Right lobe of liver (tissue), 6 donors: Measurements from ENCODE around the gene EPHA3. TPM values are rescaled to one million over a fixed set of nuclear protein-coding genes. Genes with fewer than 3 reads are reported as not detected.

Experiments used
- ATAC-seq, 4 donors: fragments of 200-7000 bp; cut with Tn5 transposase; one replicate each; pipeline ENCODE4 v1.9.1; 2020; ENCODE audit warnings: mild to moderate bottlenecking in 4 of 4, moderate library complexity in 4 of 4
- DNase-seq, 3 donors: peaks; one replicate each; pipeline ENCODE4 v3.0.0-alpha.2; 2020
- H3K27ac ChIP-seq, 3 donors: fragments of 200-600 bp; one replicate each; pipeline ENCODE4 v1.8.0; 2022
- H3K27me3 ChIP-seq, 2 donors: fragments of 200-600 bp; one replicate each; pipeline ENCODE4 v1.8.0; 2022
- H3K36me3 ChIP-seq, 4 donors: fragments of 200-600 bp; sonication (generic) in 1 of 4; one replicate each; pipeline versions ENCODE4 v1.5.1 to v1.8.0; 2017 to 2022; ENCODE audit warnings: control low read depth in 1 of 4
- H3K4me1 ChIP-seq, 4 donors: fragments of 200-600 bp; sonication (generic) in 1 of 4; one replicate each; pipeline versions ENCODE4 v1.5.1 to v1.8.0; 2017 to 2022; ENCODE audit warnings: control low read depth in 1 of 4
- H3K4me3 ChIP-seq, 3 donors: fragments of 200-600 bp; one replicate each; pipeline ENCODE4 v1.8.0; 2022
- H3K9me3 ChIP-seq, 4 donors: fragments of 200-600 bp; sonication (generic) in 1 of 4; one replicate each; pipeline versions ENCODE4 v1.5.1 to v1.8.0; 2017 to 2022; ENCODE audit warnings: control low read depth in 1 of 4
- CTCF ChIP-seq, 4 donors: fragments of 200-600 bp in 3 of 4; fragments of 450-650 bp in 1 of 4; IDR thresholded peaks; one replicate each; pipeline versions ENCODE4 v1.5.1 to v1.8.0; 2016 to 2022; ENCODE audit warnings: antibody characterized with exemption in 4 of 4, mild to moderate bottlenecking in 2 of 4
- POLR2A ChIP-seq: fragments of 450-650 bp; IDR thresholded peaks from one replicate; pipeline ENCODE4 v1.6.1; 2017; ENCODE audit warnings: antibody characterized with exemption, mild to moderate bottlenecking
- WGBS: methylation state at CpG from one replicate; pipeline ENCODE4 v1.1.6; 2018; ENCODE audit warnings: low coverage, low lambda C conversion rate; ENCODE audit not compliant: insufficient coverage; ENCODE audit errors: missing lambda C conversion rate; 5-methylcytosine and 5-hydroxymethylcytosine counted together
- intact Hi-C, 2 donors: fragments of 100-400 bp; cut with DNase I; formaldehyde crosslinking; loops; one replicate each; pipeline versions ENCODE4 v1.11.2 to v1.14.1; 2022
- total RNA-seq, 6 experiments: library from RNA; depleted of rRNA in 2 of 6; stranded (reverse); fragments of >200 nt in 2 of 6; fragmentation: NEBNext Ultra II Directional in 3 of 6; extraction: Animal tissue kit (Norgen Biotek cat#: 25700) in 3 of 6; gene quantifications; one replicate each; pipeline versions ENCODE4 v1.1.0 to v1.2.4, GENCODE V29; 2016 to 2023
- donor health status: DM: no; HTN: yes; CAD: no.
- donor health status: DM: no; HTN: no; CAD: no.
- donor health status: DM: no; HTN: no; CAD: no.
- donor health status: DM: no; HTN: yes; CAD: no.
- donor health status: DM: no; HTN: yes; CAD: no.

The EPHA3 gene
- total RNA-seq, 6 experiments from 2014 or later = 0.95 to 2.9 (median 1.5) TPM

- no peaks in the 10 kb centered on the region for H3K9me3 ChIP-seq
- no peaks in the 10 kb centered on the region for H3K4me1 ChIP-seq
- no peak overlapping the region for H3K4me3 ChIP-seq
- ATAC-seq (no peak), DNase-seq (no peak)
- intact Hi-C loops = no loop called here
- no peak for TF ChIP-seq CTCF (IDR thresholded peaks at IDR 0.05)
- no peak for TF ChIP-seq POLR2A
- no peak overlapping the region for H3K27ac ChIP-seq
- 51% methylated on average over 2 of the region's 2 CpGs for WGBS
- no peaks in the 10 kb centered on the region for H3K36me3 ChIP-seq
- H3K27me3 ChIP-seq = no peaks in the 10 kb centered on the region
Measured at GRCh38 chr3:89256882-89257281, 149.5 kb downstream of the EPHA3 start.

- Histone ChIP-seq H3K27me3 (no peaks in the 10 kb centered on the region), H3K27ac (no peak overlapping the region), H3K4me3 (no peak overlapping the region), H3K4me1 (no peaks in the 10 kb centered on the region), H3K36me3 (no peaks in the 10 kb centered on the region), H3K9me3 (no peaks in the 10 kb centered on the region)
- intact Hi-C loops = no loop called here
- 18% methylated on average over 1 of the region's 1 CpG for WGBS
- no peak for ATAC-seq
- TF ChIP-seq POLR2A (no peak), CTCF (IDR thresholded peaks at IDR 0.05) (no peak)
- DNase-seq = no peak
Measured at GRCh38 chr3:89260721-89261120, 153.3 kb downstream of the EPHA3 start.

GRCh38 chr3:89261673-89262072 is 154.3 kb downstream of the EPHA3 start:
- no peak overlapping the region for H3K4me3 ChIP-seq
- H3K9me3 ChIP-seq = no peaks in the 10 kb centered on the region
- DNase-seq = no peak
- H3K27ac ChIP-seq = no peak overlapping the region
- TF ChIP-seq POLR2A (no peak), CTCF (IDR thresholded peaks at IDR 0.05) (no peak)
- no peak for ATAC-seq
- intact Hi-C loops = no loop called here
- no peaks in the 10 kb centered on the region for H3K4me1 ChIP-seq
- no peaks in the 10 kb centered on the region for H3K36me3 ChIP-seq
- H3K27me3 ChIP-seq = no peaks in the 10 kb centered on the region
- 69% methylated on average over 4 of the region's 4 CpGs for WGBS

- ATAC-seq (no peak), DNase-seq (no peak)
- TF ChIP-seq CTCF (IDR thresholded peaks at IDR 0.05) (no peak), POLR2A (no peak)
- Histone ChIP-seq H3K27me3 (no peaks in the 10 kb centered on the region), H3K27ac (no peak overlapping the region), H3K4me3 (no peak overlapping the region), H3K36me3 (no peaks in the 10 kb centered on the region), H3K4me1 (no peaks in the 10 kb centered on the region), H3K9me3 (no peaks in the 10 kb centered on the region)
- intact Hi-C loops = no loop called here
- 65% methylated on average over 12 of the region's 15 CpGs for WGBS
Measured at GRCh38 chr3:89262309-89262929, 155.0 kb downstream of the EPHA3 start.
